Endothelial cell of umbilical vein (primary cell): ENCODE results near the gene PPP2R2D.

ENCODE experiments used
- JUN ChIP-seq: IDR thresholded peaks from 2 replicates; pipeline ENCODE4 v1.6.1; 2011; ENCODE audit warnings: borderline replicate concordance, low read depth; ENCODE audit not compliant: insufficient read length, insufficient read depth
- POLR2AphosphoS5 ChIP-seq: IDR thresholded peaks from 2 replicates; pipeline ENCODE4 v1.6.1; 2012; ENCODE audit warnings: low read depth, mild to moderate bottlenecking, control low read depth, low read length, moderate library complexity; ENCODE audit not compliant: insufficient read depth
- TF ChIP-seq, protein P1 (sequence below), 2 donors: IDR thresholded peaks; 1 replicate in 1 of 2; 2 replicates in 1 of 2; pipeline ENCODE4 v1.5.1; 2011; ENCODE audit warnings: low read length in 2 of 2, mild to moderate bottlenecking in 2 of 2, moderate library complexity in 2 of 2, control low read depth in 1 of 2, inconsistent platforms in 1 of 2, low read depth in 1 of 2; ENCODE audit not compliant: insufficient read depth in 1 of 2; ENCODE audit errors: extremely low read depth in 1 of 2

DNA sequence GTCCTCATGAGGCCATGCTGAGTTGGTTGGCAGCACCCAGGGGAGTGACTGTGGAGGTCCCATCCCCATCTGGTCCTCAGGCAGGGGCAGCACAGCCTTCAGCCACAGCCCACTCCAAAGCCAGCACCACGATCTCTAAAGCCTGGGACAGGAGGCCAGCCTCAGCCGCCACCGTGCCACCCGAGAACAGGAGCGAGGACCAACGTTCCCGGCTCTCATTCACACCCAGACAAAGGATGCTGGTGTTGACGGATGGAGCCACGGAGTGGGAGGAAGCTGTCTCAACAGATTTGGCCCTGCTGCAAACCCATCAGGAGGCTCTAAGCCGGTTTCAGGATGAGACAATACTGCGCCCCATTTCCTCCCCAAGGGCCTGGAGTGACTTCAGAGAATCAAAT is 42.7 kb upstream of the PPP2R2D start:
- TF ChIP-seq, protein P1, sequence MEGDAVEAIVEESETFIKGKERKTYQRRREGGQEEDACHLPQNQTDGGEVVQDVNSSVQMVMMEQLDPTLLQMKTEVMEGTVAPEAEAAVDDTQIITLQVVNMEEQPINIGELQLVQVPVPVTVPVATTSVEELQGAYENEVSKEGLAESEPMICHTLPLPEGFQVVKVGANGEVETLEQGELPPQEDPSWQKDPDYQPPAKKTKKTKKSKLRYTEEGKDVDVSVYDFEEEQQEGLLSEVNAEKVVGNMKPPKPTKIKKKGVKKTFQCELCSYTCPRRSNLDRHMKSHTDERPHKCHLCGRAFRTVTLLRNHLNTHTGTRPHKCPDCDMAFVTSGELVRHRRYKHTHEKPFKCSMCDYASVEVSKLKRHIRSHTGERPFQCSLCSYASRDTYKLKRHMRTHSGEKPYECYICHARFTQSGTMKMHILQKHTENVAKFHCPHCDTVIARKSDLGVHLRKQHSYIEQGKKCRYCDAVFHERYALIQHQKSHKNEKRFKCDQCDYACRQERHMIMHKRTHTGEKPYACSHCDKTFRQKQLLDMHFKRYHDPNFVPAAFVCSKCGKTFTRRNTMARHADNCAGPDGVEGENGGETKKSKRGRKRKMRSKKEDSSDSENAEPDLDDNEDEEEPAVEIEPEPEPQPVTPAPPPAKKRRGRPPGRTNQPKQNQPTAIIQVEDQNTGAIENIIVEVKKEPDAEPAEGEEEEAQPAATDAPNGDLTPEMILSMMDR (IDR thresholded peaks at IDR 0.05; ENCODE audit: extremely low read depth in 1 of 2, insufficient read depth in 1 of 2, low read depth in 1 of 2, low read length in 2 of 2), result no peak
- TF ChIP-seq POLR2AphosphoS5 (no peak), JUN (no peak)
